PFSK-1 (cell line): ENCODE results near the gene NFS1.

Experiments
- POLR2AphosphoS5 ChIP-seq: IDR thresholded peaks from 2 replicates; pipeline ENCODE4 v1.6.1; 2012; ENCODE audit warnings: low read depth, mild to moderate bottlenecking, control low read depth, low read length, moderate library complexity
- REST ChIP-seq, 2 experiments: IDR thresholded peaks; 2 replicates each; pipeline versions ENCODE4 v1.6.1 to v1.8.0; 2011 to 2012; ENCODE audit warnings: low read depth in 2 of 2, low read length in 2 of 2, control low read depth in 1 of 2, inconsistent platforms in 1 of 2, mild to moderate bottlenecking in 1 of 2, moderate library complexity in 1 of 2; ENCODE audit not compliant: insufficient read depth in 1 of 2

GRCh38 chr20:35700625-35701148 lies 1.5 kb upstream of the NFS1 start:
- TF ChIP-seq POLR2AphosphoS5: no peak
- no peak for TF ChIP-seq REST (IDR thresholded peaks at IDR 0.05; ENCODE audit: insufficient read depth in 1 of 2, low read depth in 2 of 2, low read length in 2 of 2)
